SKM-1 (cell line): ENCODE measurements around the gene PUM2.
"Not testable (repeated sequence)": the region's sequence is repeated elsewhere in the genome, so short reads cannot be mapped to it uniquely, and the experiment has no call there.

Experiments
- DNase-seq: peaks from one replicate; lab custom pipeline; 2025; ENCODE audit not compliant: unreplicated experiment; lab: John Stamatoyannopoulos, UW

Gene PUM2

DNA sequence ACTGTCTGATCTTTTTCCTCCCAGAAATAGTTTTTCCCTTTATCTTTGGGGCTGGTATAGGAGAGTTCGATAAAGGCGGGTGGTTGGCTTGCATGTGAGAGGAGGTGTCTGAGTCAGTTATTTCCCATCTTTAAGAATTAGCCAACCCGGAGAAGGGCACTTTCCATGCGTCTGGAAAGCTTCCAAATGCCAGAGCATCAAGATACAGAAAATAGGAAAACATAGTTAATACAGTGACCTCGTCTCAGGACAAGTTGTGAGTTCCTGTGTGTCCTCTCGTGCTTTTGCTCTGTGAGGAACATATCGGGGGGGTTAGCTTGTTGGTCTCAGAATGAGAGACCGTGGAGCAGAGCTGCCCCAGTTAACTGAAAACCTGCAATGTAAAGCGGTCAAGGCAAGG, 18.7 kb upstream of the PUM2 start:
- no peak for DNase-seq

DNA sequence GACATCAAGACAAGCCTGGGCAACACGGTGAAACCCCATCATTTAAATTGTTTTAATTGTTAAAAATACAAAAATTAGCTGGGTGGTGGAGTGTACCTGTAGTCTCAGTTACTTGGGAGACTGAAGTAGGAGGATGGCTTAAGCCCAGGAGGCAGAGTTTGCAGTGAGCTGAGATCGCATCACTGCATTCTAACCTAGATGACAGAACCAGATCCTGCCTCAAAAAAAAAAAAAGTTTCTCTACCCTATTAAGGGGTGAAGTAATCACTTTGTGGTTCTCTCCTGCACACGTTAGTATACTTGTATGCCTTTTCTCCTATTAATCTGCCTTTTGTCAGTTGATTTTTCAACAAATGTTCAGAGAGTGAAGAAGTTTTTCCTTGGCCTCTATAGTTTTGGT, 18.1 kb upstream of the PUM2 start:
- DNase-seq = no peak

DNA sequence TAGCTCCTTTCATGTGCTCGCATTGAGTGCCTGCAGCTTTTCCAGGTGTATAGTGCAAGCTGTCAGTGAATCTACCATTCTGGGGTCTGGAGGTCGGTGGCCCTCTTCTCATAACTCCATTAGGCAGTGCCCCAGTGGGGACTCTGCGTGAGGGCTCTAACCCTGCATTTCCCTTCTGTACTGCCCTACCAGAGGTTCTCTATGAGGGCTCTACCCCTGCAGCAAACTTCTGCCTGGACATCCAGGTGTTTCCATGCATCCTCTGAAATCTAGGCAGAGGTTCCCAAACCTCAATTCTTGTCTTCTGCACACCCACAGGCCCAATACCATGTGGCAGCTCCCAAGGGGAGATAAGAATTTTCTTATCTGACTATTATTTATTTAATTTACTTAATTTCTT, 17.3 kb upstream of the PUM2 start:
- DNase-seq = not testable (repeated sequence)

DNA sequence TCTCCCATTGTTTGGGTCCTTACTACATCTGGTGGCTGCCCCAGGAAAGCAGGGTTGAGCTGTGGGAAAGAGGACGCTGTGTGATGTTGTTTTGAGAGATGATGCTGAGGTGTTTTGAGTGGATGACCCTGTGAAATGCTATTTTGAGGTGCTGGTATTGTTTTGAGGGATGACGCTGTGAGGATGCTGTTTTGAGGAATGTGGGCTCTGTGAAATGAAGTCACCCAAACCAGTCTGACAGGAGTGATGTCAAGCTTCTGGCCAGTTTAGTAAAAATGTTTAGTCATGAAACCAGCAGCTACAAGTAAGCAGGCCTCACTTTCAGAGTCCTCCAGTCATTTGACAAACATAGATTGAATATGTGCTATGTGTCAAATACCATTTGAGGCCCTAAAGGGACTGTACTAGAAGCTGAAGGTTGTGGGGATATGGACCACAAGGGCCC, 16.1 kb upstream of the PUM2 start:
- DNase-seq = no peak

DNA sequence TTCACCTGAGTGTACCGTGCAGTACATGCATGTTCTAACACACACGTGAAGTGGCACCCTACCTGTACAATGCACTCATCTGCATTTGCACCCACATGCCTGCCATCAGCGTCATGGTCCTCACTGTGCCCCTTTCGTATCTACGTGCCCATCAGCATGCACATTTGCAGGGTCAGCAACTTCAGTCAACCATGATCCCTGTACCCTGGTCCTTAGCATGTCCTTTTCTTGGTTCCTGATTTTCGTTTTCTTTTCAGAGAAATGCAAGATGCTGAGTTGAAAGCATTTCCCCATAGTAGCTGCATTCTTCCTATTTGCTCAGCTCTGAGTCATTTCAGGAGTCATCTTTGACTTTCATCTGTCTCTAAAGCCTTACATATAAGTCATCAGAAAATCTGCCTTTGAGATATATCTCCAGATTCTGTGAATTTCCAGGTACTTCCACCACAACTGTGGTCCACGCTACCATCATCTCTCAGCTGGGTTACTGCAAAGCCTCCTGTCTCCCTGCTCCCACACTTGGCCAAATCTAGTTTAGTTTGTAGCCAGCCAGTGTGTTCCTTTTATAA, 14.7 kb upstream of the PUM2 start:
- no peak for DNase-seq

DNA sequence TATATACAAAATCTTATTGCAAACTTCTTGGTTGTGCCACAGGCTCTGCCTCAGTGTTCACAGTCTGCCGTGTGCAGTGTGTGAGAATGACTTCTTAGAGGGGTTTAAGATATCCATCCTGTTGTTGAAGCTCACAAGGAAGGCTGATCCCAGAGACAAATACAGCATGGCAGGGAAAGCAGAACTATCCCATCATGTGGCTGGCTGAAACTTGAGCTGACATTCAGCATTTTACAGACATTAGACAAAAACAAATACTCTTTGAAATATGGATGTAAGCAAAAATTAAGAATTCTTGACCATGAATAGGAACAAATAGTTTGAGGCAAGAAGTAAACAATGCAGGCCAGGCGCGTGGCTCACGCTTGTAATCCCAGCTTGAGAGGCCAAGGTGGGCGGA, 12.9 kb upstream of the PUM2 start:
- no peak for DNase-seq

DNA sequence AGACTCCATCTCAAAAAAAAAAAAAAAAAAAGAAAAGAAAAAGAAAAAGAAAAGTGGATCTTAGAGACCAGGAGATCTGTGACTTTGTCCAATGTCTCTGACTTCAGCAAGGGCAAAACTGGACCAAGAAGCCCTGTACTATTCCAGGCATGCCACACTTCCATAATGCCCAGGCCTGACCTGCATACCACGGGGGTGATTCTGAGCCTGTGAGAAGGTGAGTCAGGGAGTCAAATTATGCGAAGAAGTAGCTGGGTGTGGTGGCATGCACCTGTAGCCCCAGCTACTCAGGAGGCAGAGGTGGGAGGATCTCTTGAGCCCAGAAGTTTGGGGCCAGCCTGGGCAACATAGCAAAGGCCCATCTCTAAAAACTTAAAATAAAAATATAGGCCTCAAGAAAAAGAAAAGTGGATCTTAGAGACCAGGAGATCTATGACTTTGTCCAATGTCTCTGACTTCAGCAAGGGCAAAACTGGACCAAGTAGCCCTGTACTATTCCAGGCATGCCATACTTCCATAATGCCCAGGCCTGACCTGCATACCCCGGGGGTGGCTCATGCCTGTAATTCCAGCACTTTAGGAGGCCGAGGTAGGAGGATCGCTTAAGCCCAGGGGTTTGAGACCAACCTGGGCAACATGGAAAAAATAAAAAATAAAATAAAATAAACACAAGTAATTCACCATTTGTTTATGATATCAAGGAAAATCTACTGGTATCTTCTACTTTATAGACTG, 12.2 kb upstream of the PUM2 start:
- DNase-seq = no peak

DNA sequence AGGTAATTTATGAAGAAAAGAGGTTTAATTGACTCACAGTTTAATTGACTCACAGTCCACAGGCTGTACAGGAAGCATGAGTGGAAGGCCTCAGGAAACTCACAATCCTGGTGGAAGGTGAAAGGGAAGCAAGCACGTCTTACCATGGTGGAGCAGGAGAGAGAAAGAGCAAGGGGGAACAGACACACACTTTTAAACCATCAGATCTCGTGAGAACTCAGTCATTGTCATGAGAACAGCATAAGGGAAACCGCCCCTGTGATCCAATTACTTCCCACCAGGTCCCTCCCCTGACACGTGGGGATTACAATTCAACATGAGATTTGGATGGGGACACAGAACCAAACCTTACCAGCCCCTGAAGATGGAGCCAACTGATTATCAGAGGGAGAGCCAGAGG, 11.2 kb upstream of the PUM2 start:
- no peak for DNase-seq

DNA sequence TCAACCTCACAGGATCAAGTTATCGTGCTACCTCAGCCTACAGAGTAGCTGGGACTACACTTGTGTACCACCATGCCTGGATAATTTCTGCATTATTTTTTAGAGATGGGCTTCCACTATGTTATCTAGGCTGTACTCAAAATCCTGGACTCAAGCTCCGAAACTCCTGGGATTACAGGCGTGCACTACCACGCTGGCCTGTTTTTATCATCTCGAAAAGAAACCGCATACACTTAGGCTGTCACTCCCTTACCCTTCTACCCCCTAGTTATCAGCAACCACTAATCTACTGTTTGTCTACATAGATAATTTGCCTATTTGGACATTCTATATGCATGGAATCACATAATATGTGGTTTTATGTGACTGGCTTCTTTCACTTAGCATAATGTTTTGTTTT, 8.5 kb upstream of the PUM2 start:
- DNase-seq = no peak

DNA sequence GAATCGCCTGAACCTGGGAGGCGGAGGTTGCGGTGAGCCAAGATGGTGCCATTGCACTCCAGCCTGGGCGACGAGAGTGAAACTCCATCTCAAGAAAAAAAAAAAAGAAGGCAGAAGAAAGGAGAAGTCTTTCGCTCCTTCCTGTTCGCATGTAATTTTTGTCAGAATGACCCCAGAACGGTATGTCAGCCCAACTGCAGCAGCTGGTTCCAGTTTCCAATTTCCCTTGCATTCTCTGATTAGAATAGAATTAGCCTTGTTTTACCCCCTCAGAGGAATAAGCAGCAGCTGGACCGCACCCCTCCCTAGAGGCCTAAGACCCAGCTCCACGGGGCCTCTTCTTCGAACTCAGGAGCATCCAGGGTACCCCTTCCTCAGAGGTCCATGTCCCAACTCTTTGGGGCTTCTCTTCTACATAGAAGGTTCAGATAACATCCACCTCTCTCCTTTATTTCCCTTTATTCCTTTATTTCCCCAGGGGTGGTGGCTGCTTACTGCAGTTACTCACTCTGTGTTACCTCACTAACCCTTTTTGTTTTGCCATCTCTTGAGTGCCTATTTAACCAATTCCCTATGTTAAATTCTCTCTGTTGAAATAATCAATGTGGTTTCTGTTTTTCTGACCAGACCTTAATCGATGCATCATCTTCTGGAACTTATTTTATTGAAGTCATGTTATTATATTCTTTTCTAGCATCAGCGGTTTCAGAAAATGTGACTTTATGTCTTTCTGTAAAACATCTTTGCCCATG, 7.2 kb upstream of the PUM2 start:
- DNase-seq = no peak

DNA sequence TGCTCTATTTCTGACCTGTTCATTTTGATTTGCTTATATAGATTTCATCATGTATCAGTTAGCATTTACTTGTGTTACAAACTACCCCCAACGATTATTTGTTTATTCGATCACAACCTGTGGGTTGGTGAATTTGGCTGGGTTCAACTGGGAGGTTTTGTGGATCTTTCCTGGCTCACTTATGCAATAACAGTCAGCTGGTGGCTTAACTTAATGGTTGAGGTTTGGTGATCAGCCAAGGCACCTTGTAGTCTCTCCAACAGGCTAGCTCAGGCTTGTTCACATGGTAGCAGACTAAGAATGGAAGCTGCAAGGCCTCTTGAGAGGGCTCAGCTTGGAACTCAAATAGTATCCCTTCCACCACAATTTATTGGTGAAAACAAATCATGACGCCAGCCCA, 5.4 kb upstream of the PUM2 start:
- peak; percentile 30 for DNase-seq

DNA sequence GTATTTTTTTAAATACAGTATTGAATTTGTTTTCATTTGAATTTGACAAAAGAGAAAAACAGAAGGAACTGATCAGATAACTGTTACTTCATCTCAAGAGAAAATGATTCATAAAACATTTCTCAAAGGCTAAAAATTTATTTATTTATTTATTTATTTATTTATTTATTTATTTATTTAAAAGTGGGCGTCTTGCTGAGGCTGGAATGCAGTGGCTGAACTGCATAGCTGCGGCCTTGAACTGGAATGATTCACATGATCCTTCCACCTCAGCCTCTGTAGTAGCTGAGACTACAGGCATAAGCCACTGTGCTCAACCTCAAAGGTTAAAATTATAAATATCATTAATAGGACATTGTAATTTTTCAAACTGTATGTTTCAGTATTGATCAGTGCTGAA, 4.5 kb upstream of the PUM2 start:
- DNase-seq = no peak

DNA sequence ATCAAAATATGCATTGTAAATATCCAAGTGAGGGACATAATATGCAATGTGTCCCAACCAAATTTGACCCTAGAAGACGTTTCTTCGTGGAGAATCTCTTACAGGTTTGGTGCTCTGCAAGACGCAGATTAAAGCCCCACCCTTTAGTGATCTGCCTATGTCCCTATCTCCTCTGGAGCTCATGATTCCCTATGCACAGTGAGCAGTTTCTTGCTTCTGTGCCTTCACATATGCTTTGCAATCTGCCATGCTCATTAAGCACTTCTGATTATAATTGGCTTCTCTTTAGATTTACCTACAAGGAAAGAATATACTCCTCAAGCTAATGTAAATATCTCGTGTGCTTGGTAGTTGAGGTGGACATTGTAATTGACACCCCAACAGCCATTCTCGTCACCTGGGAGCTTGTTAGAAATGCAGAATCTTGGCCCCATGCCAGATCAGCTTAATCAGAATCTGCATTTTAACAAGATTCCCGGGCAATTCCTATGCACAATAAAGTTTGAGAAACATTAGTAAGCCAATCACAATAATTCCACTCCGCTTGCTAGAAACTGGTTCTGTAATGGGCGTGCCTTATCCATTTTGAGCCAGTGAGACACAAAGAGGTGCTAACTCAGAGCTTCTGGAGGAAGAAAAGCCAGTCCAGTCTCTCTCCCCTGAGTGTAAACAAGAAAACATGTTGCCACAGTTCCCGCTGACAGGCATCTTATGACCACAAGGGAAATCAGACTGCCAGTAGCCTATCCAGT, 2.8 kb upstream of the PUM2 start:
- DNase-seq = no peak

DNA sequence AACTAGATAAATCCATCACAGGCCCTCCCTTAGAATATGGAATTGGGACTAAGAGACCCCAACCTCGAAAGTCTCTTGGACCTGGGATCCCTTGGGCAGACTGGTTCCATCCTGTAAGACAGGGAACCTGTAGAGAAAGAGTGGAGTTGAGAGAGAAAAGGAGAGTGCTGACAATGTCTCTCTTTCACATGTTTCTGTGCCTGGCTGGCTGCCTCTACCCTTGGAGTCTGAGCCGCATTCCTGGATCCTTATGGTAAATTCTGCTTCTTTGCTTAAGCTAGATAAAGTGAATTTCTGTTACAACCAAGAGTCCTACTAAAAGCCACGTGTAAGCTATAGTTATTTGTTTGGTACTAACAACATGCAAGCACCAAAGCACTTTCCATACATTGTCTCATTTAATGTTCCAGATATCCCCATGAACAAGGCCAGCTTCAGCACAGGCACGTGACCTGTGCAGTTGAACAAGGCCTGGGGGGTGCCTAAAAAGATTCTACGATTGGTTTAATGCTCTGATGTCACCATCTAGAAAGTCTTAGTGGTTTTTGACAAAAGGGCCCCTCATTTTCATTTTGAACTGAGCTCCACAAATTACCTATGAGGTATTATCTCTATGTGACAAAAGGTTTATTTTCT, 2.1 kb upstream of the PUM2 start:
- no peak for DNase-seq

DNA sequence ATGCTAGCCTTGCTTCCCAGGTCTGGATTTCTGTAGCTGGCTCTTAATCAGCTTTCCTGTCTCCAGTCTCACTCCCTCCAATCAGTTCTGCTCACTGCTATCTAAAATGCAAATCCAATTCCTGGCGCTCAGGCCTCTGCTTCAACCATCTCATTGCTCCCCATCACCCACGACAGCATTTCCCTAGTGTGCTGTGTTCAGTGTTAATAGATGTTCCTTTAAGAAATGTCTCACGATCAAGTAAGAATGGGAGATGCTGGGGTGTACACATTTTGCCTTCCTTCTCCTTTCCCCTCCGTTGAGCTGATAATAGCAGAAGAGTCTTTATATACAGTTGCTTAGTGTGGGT, 1.6 kb upstream of the PUM2 start:
- no peak for DNase-seq

DNA sequence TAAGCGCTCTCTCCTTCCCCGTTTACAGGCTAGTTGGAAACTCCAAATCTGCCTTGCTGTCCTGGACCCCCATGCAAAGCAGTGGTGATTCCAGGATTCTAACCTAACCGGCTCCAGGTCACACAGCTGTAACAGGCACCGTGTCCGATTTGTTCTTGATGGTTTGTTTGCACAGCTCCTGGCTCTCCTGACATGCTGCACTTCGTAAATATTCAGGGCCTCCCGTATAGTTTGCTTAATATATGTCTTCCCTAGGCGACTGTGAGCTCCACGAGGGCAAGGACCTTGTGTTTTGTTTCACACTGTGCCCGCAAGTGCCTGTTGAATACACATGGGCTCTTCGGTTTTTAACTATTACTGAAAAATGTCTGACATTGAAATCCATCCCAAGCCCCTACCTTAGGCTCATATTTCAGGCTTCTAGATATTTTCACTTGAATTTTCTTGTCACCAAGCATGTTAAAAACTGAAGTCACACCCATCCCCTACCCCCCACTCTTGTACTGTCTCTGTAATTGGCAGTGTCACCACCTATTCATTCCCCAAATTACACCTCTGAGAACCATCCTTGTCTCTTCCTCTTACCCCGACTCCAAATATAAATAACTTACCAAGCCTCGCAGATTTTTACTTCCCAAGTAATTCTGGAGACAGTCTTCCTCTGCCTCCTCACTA, 1.0 kb upstream of the PUM2 start:
- DNase-seq = no peak

DNA sequence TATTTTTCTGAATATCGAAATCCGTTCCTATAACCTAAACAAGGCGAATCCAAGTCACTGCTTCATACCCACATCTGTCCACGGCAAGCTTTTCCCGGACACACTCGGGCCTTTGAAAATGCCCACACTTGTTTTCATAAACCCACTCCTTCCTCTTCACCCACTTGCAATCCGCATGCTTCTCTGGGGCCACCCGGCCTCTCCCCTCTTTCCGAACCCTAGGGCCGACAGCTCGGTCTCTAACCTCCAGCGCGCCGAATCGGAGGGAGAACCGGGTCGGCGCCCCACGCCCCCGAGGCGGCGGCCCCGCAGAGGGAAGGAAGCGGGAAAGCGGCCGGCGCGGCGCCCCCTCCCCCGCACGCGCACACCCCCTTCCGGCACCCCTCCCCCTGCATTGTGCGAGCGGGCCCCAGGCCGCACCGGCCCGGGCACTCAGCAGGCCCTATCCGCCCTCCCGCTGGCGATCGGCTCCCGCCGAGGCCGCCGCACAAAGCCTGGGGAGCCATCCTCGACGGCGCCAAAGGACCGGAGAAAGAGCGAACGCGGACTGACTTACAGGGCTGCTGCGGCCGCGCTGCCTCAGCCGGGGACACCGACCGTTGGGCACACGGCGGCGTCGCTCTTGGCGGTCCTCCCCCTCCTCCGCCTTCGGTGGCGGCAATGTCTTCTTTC, 467 bp downstream of the PUM2 start:
- peak; percentile 50 for DNase-seq

DNA sequence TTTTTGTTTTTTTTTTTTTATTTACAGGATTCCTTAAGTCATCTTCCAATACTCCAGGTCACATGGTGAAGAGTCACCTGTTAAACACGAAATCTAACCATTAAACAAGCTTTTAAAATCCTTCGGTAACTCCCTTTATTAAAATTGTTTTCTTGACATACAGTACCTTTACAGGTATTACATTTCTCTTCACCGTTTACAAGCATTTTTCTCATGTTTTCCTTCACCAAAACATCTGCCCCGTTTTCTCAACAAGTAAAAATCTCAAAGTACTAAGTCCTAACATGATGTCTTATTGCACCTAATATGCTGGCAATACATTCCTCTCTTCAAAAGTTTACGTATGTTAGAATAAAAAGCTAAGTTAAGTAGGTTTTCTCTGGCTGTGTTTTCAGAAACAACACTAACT, 1.1 kb downstream of the PUM2 start:
- no peak for DNase-seq

DNA sequence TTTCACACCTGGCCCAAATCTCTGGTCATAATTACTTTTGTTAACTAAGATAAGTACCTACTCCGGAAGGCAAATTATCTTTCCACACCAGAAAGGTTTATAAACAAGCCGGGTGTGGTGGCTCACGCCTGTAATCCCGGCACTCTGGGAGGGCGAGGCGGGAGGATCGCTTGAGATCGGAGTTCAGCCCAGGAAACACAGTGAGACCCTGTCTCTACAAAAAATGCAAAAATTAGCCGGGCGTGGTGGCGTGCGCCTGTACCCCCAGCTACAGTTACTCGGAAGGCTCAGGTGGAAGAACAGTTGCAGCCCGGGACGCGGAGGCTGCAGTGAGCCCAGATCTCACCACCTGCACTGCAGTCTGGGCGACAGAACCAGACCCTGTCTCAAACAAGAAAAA, 2.1 kb downstream of the PUM2 start:
- DNase-seq = no peak
